COLO668 (cell line): ENCODE data around the gene FOSL1.
"Not testable (repeated sequence)": the region's sequence is repeated elsewhere in the genome, so short reads cannot be mapped to it uniquely, and the experiment has no call there.

ENCODE experiments used
- DNase-seq: peaks from one replicate; lab custom pipeline; 2025; ENCODE audit not compliant: unreplicated experiment; lab: John Stamatoyannopoulos, UW

FOSL1 gene

GRCh38 chr11:65853246-65853979, 46.8 kb downstream of the FOSL1 start:
- no peak for DNase-seq

DNA sequence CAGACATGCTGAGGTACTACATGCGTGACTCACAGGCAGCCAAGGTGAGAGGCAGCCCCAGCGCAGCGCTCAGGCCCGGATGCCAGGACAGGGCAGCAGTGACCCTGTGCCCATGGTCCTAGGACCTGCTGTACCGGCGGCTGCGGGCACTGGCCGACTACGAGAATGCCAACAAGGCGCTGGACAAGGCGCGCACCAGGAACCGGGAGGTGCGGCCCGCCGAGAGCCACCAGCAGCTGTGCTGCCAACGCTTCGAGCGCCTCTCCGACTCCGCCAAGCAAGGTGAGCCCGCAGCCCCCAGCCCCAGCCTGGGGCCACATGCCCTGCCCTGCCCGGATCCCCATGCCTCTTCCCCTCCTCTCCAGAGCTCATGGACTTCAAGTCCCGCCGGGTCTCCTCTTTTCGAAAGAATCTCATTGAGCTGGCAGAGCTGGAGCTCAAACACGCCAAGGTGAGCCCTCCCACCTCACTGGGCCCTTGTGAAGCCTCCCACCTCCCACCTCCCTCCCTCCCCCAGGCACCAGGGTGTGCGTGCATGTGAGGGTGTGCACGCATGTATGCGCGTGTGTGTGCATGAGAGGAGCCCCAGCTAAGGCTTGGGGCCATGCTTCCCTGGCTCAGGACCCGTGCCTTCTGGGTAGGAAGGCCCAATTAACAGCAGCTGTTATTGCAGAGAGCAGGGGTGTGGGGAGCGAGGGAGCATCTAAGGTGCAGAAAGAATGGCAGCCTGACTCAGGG, 47.5 kb downstream of the FOSL1 start:
- no peak for DNase-seq

GRCh38 chr11:65851811-65852507, 48.2 kb downstream of the FOSL1 start:
- no peak for DNase-seq

DNA sequence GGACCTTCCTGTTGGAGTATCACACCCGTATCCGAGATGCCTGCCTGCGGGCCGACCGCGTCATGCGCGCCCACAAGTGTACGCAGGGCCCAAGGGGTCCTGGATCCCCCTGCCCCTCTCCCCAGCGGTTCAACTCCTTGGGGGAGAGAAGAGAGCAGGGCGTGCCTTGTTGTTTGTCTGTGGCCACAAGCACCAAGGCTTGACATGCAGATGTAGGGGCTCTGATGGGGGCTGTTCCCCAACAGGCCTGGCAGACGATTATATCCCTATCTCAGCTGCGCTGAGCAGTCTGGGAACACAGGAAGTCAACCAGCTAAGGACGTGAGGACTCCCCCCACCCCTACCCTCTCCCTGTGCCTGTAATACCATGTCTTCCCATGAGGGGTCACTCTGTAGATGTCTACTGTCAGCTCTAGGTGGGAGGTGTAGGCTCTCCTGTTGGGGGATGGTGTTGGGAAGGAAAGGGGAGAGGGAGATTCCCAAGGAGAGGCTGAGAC, 49.1 kb downstream of the FOSL1 start:
- DNase-seq: peak; percentile 25

DNA sequence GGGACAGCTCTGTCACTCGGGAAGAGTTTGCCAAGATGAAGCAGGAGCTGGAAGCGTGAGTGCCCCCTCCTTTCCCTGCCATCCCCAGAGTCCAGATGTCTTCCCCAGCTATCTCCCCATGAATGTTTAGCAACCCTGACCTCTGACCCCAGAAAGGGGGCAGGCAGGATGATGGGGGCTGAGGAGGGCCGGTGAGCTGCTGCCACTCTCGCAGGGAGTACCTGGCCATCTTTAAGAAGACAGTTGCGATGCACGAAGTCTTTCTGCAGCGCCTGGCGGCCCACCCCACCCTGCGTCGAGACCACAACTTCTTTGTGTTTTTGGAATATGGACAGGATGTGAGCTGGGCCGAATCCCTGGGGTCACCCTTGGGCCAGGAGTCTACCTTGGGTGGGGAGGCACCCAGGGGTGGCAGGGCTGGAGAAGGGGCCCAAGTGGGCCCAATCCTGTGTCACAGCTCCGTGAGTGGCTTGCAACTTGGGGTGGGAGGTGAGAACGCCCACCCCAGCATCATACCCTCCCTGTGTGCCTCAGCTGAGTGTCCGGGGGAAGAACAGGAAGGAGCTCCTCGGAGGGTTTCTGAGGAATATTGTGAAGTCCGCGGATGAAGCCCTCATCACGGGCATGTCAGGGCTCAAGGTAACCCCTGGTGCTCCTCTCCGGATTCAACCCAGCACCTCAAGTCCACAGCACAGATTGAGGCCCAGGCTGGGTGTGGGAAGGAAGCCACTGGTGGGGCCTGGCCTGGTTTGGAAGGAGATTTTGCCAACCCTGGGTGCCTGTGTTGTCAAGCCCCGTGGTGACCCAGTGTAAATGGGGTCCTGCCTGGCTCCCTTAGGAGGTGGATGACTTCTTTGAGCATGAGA, 49.7 kb downstream of the FOSL1 start:
- DNase-seq: no peak

DNA sequence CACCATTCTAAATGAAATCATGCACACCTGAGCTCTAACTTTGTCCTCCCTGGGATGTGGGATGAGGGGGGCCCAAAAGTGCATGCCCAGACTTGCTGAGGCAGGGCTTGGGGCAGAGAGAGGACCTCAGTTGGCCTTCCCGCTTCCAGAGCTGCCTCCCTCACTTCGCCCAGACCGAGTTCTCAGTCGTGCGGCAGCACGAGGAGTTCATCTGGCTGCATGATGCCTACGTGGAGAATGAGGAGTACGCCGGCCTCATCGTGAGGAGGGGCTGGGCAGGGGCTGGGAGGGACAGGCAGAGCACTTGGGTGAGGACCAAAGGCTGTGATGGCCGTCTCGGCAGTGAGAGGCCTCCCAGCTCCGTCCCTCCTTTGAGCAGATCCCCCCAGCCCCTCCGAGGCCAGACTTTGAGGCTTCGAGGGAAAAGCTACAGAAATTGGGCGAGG, 50.4 kb downstream of the FOSL1 start:
- no peak for DNase-seq

- DNase-seq: no peak
Measured at GRCh38 chr11:65849366-65849765, 50.8 kb downstream of the FOSL1 start.

GRCh38 chr11:65848693-65849092, 51.5 kb downstream of the FOSL1 start:
- not testable (repeated sequence) for DNase-seq

DNA sequence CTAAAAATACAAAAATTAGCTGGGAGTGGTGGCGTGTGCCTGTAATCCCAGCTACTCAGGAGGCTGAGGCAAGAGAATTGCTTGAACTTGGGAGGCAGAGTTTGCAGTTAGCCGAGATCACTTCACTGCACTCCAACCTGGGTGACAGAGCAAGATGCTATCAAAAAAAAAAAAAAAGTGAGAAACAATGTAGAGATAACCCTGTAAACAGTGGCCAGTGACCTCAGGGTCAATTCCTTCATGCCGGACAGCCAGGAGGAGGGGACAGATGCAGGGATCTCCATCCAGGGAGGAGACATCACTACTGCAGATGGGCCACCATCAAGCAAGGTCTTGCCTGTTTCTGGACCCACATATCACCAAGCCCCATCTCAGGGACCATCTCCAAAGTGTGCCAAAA, 52.4 kb downstream of the FOSL1 start:
- no peak for DNase-seq

GRCh38 chr11:65844231-65844872, 55.8 kb downstream of the FOSL1 start:
- no peak for DNase-seq

- no peak for DNase-seq
Measured at GRCh38 chr11:65843811-65844210, 56.4 kb downstream of the FOSL1 start.

GRCh38 chr11:65842144-65842543, 58.0 kb downstream of the FOSL1 start:
- DNase-seq: no peak
